ENCODE results near the gene PTGDS.

The PTGDS gene

DNA sequence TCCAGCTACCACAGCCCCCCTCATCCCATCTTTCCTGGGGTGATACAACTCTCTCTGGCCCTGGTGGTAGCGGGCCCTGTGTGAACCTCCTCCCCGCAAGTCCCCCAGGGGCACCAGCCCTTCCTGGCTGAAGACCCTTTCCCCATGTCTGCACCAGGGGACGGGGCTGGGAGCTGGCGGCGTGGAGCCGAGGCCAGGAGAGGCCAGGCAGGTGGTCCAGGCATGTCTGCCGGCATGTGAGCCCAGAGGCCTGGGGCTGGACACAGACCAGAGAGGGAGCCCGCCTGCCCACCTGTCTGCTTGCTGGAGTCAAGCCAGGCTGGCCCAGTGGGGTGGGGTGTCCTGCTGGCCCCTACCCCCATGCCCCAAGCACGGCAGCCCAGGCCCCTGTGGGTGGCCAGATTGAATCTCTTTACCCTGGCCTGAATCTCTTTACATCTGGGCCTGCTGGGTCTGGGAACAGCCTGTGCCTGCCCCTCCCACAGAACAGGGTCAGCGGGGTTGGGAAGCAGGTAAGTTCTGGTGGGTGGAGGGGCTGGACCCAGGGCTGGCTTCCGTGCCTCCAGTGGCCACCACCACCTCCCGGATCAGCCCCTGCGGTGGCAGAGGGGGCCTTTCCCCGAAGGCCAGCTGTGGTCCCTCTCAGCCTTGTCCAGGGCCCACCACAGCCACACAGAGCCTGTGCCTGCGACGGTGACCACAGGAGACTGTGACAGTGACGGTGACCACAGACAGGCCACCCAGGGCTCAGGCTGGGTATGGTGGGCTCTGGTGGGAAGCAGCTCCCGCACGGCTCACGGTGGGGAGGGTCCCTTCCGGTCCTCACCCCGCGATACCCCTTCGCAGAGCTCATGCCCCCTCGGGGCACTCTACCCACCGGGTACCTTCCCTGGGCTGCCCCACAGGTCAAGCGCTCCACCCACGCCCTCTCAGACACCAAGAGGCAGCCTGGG lies 18.1 kb upstream of the PTGDS start:
- no peak for DNase-seq

DNA sequence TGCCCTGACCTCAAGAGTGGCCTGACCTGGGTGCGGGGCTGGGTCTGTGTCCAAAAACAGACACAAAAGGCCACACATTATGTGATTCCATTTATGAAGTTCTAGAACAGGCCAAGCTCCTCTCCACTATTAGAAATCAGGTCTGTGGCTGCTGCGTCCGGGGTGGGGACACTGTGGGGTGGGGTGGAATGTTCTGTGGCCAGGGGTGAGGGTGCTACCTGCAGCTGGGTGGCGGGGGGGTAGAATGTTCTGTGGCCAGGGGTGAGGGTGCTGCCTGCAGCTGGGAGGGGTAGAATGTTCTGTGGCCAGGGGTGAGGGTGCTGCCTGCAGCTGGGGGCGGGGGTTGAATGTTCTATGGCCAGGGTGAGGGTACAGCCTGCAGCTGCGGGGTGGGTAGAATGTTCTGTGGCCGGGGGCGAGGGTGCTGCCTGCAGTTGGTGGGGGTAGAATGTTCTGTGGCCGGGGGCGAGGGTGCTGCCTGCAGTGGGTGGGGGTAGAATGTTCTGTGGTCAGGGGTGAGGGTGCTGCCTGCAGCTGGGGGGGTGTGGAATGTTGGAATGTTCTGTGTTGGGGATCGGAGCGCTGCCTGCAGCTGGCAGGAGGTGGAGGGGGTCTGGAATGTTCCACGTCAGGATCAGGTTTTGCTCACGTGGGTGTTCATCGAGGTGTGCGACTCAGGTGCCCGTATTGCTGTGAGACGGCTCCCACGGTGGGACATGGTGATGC lies 16.9 kb upstream of the PTGDS start:
- DNase-seq, result peak; percentile 58

GRCh38 chr9:136960938-136961275 lies 16.4 kb upstream of the PTGDS start:
- no peak for DNase-seq

GRCh38 chr9:136961279-136962065 lies 15.8 kb upstream of the PTGDS start:
- no peak for DNase-seq

GRCh38 chr9:136962163-136962562 lies 15.1 kb upstream of the PTGDS start:
- DNase-seq, result no peak

GRCh38 chr9:136962701-136963248 lies 14.5 kb upstream of the PTGDS start:
- no peak for DNase-seq

GRCh38 chr9:136963341-136963740 lies 14.0 kb upstream of the PTGDS start:
- no peak for DNase-seq

- DNase-seq, result no peak
These were observed 13.6 kb upstream of the PTGDS start for GRCh38 chr9:136963751-136964150.

GRCh38 chr9:136964171-136964689 lies 13.1 kb upstream of the PTGDS start:
- DNase-seq, result no peak

DNA sequence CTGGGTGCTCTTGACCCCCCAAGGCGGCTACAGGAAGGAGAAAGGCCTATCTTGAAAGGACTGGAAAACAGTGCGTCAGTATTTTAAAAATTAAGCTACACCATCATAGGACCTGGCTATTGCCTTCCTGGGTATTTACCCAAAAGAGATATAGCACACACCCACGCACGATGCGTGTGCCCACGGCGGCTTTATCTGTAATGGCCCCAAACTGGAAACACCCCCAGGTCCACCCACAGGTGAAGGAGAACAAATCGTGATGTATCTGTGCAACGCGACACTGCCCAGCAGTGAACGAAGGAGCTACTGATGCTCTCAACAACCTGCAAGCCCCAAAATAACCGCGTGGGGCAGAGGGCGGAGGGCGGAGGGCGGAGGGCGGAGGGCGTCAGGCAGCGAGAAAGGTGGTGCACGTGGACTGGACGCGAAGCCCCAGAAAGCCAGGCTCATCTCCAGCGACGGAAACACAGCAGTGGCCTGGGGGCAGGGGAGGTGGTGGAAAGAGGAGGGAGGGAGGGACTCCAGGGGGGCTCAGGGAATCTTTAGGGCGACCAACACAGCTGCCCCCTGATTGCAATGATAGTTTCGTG lies 12.4 kb upstream of the PTGDS start:
- DNase-seq, result no peak

DNA sequence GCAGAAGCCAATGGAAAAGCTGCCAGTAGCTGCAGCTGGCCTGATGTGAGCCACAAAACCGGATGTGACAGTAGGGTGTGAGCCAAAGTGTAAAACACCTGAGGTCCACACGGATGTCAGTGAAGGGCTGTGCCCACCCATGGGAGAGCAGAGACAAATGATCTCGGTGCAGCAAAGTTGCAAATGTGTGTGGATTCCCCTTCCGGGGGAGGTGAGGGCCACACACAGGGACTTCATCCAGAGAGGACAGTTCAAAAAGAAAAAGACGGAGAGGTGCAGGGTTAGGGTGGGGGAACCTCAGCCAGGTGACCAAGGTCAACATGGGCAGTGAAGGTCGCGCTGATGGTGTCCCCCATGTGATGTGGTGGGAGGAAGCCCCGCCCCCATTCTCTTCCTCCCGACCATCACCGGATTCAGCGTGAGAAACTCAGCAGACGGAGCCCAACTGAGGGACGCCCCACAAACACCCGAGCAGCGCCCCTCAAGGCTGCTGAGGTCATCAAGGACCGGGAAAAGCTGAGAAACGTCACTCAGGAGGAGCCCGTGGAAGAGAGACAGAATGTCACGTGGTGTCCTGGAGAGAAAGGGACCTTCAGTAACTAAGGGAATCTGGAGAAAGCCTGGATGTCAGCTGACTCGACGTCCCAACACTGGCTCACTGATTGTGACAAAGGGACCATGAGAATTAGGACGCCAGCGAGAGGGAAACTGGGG lies 11.4 kb upstream of the PTGDS start:
- peak; percentile 77 for DNase-seq

DNA sequence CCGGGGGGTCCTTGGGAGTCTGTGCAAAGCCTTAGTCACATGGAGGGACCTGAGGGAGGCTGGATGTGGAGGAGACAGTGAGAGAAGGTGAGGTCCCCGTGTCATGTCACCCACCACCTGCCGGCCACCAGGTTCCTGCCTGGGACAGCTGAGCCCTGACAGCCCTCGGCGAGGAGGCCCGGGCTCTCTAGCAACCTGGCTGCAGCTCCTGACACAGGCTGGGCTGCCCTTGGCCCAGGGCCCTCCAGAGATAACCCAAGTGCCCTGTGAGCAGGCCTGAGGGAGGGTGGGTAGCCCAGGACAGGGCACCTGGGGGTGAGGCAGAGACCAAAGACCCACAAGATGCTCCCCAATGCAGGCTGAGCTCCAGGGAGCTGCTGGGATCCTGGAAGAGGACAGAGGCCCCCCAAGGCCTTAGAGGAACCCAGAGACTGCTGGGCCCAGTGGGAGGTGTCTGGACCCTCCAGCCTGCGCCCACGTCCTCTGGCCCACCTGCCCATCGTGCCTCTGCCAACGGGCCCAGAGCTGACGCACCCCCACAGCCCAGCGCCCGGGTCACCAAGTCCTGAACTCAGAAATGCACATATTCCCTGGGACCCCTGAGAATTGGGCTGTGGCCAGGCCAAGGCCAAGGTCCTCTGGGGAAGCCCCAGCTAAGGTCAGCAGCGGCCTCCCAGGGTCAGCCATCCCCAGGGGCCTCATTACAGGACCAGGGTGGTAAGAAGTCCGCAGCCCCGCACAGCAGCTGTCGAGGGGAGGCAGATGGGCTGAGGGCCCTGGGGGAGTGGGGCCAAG lies 8.8 kb upstream of the PTGDS start:
- no peak for DNase-seq

DNA sequence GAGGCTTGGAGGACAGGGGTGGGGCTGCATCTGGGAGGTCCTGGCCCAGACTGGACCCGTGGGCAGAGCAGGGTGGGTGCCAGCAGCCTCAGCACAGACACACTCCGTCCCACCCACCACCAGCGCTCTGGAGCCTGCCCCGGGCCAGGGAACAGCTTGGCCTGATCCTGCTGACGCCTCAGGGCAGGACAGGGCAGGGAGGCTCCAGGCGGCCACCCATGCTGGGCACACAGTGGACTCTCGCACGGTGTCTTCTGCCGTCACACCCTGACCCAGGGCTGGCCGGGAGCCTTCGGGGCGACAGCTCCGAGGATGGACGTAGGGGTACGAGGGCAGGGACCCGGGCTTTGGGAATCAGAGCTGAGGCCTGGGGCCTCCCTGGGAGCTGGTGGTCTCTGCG lies 8.2 kb upstream of the PTGDS start:
- no peak for DNase-seq

DNA sequence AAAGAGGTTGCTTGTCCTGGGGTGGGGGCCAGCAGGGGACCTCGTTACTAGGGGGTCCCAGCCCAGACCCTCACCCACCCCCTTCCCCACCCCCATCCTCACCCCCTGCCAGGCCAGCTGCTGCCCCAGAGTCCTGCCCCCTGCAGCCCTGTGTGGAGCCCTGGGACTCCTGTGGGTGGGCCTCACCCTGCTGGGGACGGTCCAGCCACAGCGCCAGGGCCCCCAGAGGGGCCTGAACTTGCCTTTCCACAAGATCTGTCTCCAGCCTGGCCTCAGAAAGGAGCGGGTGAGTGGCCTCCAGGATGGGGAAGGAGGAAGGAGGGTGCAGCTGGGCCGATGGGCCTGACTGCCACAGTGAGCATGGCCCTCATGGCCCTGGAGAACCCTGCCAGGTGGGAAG lies 7.5 kb upstream of the PTGDS start:
- no peak for DNase-seq

DNA sequence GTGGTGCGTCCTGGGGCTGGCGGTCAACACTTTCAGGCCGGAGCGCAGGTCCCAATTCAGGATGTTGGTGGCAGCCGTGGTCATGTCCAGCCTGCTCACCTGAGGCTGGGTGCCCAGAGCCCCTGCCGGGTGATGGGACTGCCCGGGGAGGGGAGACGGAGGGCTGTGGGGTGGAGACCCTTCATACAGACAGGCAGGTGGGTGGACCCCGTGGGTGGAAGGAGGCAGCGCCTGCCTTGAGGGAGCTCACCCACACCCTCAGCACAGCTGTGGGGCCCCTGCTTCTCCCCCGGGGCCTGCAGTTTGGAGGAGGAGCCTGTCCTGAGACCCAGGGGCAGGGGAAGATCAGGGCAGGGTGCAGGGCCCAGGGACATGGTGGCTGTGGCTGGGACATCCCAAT lies 6.9 kb upstream of the PTGDS start:
- DNase-seq, result no peak

DNA sequence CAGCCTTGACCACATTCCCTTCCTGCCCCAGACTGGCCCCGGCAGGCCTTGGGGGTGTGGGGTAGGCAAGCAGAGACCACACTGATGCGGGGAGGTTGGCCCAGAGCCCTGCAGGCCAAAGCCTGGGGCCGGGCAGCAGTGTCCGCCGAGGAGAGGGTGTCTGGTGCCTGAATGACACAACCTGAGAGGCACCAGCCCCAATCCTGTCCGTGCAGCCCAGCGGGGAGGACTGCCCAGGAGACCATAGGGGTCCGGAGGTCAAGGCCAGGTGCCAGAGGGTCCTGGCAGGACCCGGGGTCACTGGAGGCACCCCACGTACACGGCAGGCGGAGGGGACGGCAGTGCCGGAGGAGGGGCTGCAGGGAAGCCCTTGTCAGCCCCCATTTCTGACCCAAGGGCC lies 5.6 kb upstream of the PTGDS start:
- no peak for DNase-seq

- DNase-seq, result no peak
These were observed 5.0 kb upstream of the PTGDS start for GRCh38 chr9:136972335-136972734.

DNA sequence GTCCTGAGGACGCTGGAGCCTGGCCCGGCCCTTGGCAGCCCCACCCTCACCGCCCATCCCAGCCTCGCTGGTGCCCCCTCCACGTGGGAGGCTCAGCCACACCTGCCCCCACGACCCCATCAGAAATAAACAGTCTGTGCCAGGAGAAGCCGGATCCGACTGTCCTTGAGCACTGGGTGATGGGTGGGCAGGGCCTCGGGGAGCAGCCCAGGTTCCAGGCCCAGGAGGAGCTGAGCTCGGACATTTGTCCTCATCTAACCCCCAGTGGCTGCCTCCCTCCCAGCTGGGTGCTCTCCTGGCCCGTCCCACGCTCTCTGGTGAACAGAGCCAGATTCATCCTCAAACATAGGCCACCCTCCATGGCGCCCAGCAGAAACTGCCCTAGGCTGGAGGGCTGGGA lies 4.6 kb upstream of the PTGDS start:
- no peak for DNase-seq

DNA sequence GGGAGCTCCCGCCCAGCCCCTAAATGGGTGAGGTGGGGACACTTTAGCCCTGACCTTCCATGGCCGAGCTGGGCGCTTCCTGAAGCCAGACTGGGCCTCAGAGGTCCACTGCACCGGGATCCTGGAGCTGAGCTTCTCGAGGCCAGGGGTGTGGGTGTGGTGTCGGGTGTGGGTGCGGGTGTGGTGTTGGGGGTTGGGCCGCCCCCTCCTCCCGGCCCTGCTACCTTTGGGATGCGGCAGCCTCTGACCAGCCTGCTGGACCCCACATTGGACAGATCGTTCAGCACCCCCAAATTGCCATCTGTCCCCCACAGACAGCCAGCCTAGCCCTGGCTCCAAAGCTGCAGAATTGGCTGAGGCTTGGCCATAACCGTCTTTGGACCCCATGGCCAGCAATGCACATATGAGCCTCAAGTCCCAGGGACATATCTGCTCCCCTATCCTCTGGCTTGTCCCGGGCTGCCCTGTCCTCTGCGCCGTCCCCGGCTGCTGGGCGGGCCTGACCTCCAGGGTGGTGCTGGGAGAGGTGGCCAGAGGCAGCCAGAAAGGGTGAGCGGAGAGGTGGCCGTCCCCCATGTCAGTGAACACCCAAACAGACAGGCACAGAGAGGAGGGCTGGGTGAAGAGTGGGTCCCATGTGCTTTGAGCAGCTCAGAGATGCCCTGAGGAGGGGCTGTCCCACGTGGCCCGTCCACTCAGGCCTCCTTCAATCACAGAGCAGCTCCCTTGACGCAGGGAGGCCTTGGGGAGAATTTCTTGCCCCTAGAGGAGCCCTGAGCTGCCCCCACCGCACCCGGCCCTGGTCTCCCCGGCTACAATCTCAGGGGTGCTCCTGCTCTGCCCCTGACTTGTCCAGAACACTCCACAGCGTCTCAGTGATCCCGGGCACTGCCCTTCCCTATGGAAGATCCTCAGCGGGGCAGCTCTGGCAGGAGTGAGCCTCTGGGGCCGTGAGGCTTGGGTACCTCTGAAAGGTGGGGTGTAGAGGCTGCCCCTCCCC lies 3.4 kb upstream of the PTGDS start:
- DNase-seq, result no peak
